Measurements from ENCODE around the gene ACER3.

ACER3 gene

DNA sequence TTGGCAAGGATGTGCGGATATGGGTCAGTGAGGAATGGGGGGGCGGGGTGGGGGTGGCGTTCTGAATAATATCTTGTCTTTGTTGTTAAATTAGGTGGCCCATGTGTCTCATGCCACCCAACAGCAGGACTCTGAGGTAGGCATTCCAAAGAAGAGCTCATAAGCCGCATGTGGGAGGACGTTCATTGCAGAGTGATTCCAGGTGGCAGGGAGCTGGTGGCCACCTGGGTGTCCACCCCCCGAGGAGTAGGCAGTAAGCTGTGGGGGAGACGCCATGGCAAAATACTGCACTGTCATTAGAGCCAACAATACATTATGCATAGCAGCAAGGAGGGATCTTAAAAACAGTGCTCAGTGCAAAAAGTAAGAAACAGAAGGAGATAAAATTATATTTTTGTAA is 191.8 kb downstream of the ACER3 start:
- no peak for ATAC-seq
- TF ChIP-seq ARNTL (CRISPR knock-in tag; IDR thresholded peaks at IDR 0.05; ENCODE audit: borderline replicate concordance, low read depth) (no peak), ZNF565 (CRISPR knock-in tag; conservative IDR thresholded peaks at IDR 0.05; ENCODE audit: low read depth) (no peak)
- TF ChIP-seq, protein P1, sequence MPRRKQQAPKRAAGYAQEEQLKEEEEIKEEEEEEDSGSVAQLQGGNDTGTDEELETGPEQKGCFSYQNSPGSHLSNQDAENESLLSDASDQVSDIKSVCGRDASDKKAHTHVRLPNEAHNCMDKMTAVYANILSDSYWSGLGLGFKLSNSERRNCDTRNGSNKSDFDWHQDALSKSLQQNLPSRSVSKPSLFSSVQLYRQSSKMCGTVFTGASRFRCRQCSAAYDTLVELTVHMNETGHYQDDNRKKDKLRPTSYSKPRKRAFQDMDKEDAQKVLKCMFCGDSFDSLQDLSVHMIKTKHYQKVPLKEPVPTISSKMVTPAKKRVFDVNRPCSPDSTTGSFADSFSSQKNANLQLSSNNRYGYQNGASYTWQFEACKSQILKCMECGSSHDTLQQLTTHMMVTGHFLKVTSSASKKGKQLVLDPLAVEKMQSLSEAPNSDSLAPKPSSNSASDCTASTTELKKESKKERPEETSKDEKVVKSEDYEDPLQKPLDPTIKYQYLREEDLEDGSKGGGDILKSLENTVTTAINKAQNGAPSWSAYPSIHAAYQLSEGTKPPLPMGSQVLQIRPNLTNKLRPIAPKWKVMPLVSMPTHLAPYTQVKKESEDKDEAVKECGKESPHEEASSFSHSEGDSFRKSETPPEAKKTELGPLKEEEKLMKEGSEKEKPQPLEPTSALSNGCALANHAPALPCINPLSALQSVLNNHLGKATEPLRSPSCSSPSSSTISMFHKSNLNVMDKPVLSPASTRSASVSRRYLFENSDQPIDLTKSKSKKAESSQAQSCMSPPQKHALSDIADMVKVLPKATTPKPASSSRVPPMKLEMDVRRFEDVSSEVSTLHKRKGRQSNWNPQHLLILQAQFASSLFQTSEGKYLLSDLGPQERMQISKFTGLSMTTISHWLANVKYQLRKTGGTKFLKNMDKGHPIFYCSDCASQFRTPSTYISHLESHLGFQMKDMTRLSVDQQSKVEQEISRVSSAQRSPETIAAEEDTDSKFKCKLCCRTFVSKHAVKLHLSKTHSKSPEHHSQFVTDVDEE (CRISPR knock-in tag; IDR thresholded peaks at IDR 0.05) = no peak
- TF ChIP-seq, protein P2, sequence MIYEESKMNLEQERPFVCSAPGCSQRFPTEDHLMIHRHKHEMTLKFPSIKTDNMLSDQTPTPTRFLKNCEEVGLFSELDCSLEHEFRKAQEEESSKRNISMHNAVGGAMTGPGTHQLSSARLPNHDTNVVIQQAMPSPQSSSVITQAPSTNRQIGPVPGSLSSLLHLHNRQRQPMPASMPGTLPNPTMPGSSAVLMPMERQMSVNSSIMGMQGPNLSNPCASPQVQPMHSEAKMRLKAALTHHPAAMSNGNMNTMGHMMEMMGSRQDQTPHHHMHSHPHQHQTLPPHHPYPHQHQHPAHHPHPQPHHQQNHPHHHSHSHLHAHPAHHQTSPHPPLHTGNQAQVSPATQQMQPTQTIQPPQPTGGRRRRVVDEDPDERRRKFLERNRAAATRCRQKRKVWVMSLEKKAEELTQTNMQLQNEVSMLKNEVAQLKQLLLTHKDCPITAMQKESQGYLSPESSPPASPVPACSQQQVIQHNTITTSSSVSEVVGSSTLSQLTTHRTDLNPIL (CRISPR knock-in tag; IDR thresholded peaks at IDR 0.05; ENCODE audit: low read depth) = no peak
- TF ChIP-seq, protein P3, sequence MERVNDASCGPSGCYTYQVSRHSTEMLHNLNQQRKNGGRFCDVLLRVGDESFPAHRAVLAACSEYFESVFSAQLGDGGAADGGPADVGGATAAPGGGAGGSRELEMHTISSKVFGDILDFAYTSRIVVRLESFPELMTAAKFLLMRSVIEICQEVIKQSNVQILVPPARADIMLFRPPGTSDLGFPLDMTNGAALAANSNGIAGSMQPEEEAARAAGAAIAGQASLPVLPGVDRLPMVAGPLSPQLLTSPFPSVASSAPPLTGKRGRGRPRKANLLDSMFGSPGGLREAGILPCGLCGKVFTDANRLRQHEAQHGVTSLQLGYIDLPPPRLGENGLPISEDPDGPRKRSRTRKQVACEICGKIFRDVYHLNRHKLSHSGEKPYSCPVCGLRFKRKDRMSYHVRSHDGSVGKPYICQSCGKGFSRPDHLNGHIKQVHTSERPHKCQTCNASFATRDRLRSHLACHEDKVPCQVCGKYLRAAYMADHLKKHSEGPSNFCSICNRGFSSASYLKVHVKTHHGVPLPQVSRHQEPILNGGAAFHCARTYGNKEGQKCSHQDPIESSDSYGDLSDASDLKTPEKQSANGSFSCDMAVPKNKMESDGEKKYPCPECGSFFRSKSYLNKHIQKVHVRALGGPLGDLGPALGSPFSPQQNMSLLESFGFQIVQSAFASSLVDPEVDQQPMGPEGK (CRISPR knock-in tag; IDR thresholded peaks at IDR 0.05; ENCODE audit: borderline replicate concordance) = no peak
- TF ChIP-seq, protein P4, sequence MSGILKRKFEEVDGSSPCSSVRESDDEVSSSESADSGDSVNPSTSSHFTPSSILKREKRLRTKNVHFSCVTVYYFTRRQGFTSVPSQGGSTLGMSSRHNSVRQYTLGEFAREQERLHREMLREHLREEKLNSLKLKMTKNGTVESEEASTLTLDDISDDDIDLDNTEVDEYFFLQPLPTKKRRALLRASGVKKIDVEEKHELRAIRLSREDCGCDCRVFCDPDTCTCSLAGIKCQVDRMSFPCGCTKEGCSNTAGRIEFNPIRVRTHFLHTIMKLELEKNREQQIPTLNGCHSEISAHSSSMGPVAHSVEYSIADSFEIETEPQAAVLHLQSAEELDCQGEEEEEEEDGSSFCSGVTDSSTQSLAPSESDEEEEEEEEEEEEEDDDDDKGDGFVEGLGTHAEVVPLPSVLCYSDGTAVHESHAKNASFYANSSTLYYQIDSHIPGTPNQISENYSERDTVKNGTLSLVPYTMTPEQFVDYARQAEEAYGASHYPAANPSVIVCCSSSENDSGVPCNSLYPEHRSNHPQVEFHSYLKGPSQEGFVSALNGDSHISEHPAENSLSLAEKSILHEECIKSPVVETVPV (CRISPR knock-in tag; IDR thresholded peaks at IDR 0.05) = no peak

DNA sequence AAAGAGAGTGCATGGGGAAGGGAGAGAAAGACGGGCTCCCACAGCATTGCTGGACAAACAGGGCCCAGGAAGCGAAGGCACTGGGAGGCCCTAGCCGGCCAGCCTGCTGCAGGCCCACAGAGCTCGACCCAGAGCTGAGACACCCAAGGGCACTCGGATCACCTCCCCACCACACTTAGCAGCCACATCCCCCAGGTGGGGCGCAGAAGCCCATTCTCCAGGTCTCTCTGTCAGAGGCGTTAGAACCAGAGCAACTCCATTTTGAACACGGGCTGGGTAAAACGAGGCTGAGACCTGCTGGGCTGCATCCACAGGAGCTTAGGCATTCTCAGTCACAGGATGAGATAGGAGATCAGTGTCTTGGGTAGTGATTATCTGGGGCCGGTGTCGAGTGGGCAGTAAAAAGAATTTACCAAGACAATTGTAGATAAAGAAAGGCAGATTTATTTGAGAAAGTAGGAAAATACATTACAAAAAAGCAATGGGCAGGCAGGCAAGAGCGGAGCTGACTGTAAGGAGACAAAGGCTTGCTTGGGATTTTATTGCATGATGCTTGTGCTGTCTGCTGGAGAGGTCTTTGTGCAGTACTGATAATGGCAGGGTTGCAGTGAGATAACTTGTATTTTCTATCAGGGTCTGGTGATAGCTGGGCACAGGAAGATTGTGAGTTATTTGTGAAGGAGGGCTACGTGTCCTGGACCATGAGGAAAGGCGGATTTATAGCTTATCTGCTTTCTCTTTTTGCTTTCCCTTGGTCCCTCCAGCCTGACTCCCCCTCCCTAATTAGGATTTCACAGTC is 192.7 kb downstream of the ACER3 start:
- no peak for ATAC-seq
- TF ChIP-seq TOX (CRISPR knock-in tag; IDR thresholded peaks at IDR 0.05; ENCODE audit: borderline replicate concordance) = no peak
- TF ChIP-seq, protein P4 (CRISPR knock-in tag; IDR thresholded peaks at IDR 0.05) = no peak
- no peak for TF ChIP-seq CSDC2 (CRISPR knock-in tag; IDR thresholded peaks at IDR 0.05)
- TF ChIP-seq, protein P2 (CRISPR knock-in tag; IDR thresholded peaks at IDR 0.05; ENCODE audit: low read depth) = no peak
- TF ChIP-seq PPARA (CRISPR knock-in tag; IDR thresholded peaks at IDR 0.05; ENCODE audit: borderline replicate concordance) = no peak
- TF ChIP-seq ISL1 (CRISPR knock-in tag; IDR thresholded peaks at IDR 0.05) = no peak
- TF ChIP-seq GLIS3 (CRISPR knock-in tag; IDR thresholded peaks at IDR 0.05) = no peak
- no peak for TF ChIP-seq ZFP30 (CRISPR knock-in tag; IDR thresholded peaks at IDR 0.05)
- no peak for TF ChIP-seq OSR1 (CRISPR knock-in tag; IDR thresholded peaks at IDR 0.05)
- TF ChIP-seq, protein P1 (CRISPR knock-in tag; IDR thresholded peaks at IDR 0.05) = no peak
- TF ChIP-seq BACH2 (CRISPR knock-in tag; IDR thresholded peaks at IDR 0.05; ENCODE audit: borderline replicate concordance) = no peak
- no peak for TF ChIP-seq ESRRG (CRISPR knock-in tag; IDR thresholded peaks at IDR 0.05)
- no peak for TF ChIP-seq ZNF70 (CRISPR knock-in tag; IDR thresholded peaks at IDR 0.05)
- no peak for TF ChIP-seq SNAI2 (CRISPR knock-in tag; IDR thresholded peaks at IDR 0.05)
- TF ChIP-seq, protein P3 (CRISPR knock-in tag; IDR thresholded peaks at IDR 0.05; ENCODE audit: borderline replicate concordance) = no peak

Measured in SK-N-SH treated with all-trans-retinoic acid at 6 μM for 48 hours (cell line).